ENCODE data around the gene CLASP1.

GRCh38 chr2:121431214-121431613 lies 218.0 kb downstream of the CLASP1 start:
- TF ChIP-seq CTCF (conservative IDR thresholded peaks at IDR 0.05) (no peak), ZFX (IDR thresholded peaks at IDR 0.05) (no peak)
